Astrocyte (in vitro differentiated cells and primary cell): ENCODE data around the gene CCDC93. TPM values are rescaled to one million over a fixed set of nuclear protein-coding genes. Genes with fewer than 3 reads are reported as not detected.
A peak's percentile ranks its signal among the peaks of the same experiment; 100 is the strongest.

Experiments used
- DNase-seq: peaks from one replicate; pipeline ENCODE4 v3.0.0-alpha.2; 2010; ENCODE audit warnings: low read depth
- FAIRE-seq: peaks from 2 replicates; lab custom pipeline; 2011; peaks lifted over from hg19 to GRCh38; lab: Jason Lieb, UNC
- H2AFZ ChIP-seq: 2 replicates; pipeline ENCODE4 v1.6.0; 2012; ENCODE audit warnings: low read depth, low read length, inconsistent platforms
- H3K27ac ChIP-seq: 2 replicates; pipeline ENCODE4 v1.5.1; 2011; ENCODE audit warnings: low read depth, low read length, inconsistent platforms
- H3K27me3 ChIP-seq: 2 replicates; pipeline ENCODE4 v1.6.0; 2011; ENCODE audit warnings: low read length, inconsistent platforms; ENCODE audit not compliant: insufficient read depth
- H3K36me3 ChIP-seq: 2 replicates; pipeline ENCODE4 v1.5.1; 2011; ENCODE audit warnings: low read length, inconsistent platforms; ENCODE audit not compliant: insufficient read depth
- H3K4me1 ChIP-seq: 2 replicates; pipeline ENCODE4 v1.5.1; 2011; ENCODE audit warnings: low read length, inconsistent platforms; ENCODE audit not compliant: insufficient read depth
- H3K4me2 ChIP-seq: 2 replicates; pipeline ENCODE4 v1.6.0; 2012; ENCODE audit warnings: low read length, inconsistent platforms
- H3K4me3 ChIP-seq: 2 replicates; pipeline ENCODE4 v1.5.1; 2011; ENCODE audit warnings: low read depth, mild to moderate bottlenecking, low read length, inconsistent platforms; ENCODE audit not compliant: insufficient read depth
- H3K79me2 ChIP-seq: 2 replicates; pipeline ENCODE4 v1.6.0; 2012; ENCODE audit warnings: mild to moderate bottlenecking, low read length, inconsistent platforms; ENCODE audit not compliant: insufficient read depth
- H3K9ac ChIP-seq: 2 replicates; pipeline ENCODE4 v1.6.0; 2012; ENCODE audit warnings: mild to moderate bottlenecking, low read length, inconsistent platforms
- H3K9me3 ChIP-seq: 2 replicates; pipeline ENCODE4 v1.5.1; 2012; ENCODE audit warnings: low read depth, mild to moderate bottlenecking, low read length, inconsistent platforms; ENCODE audit not compliant: insufficient read depth
- H4K20me1 ChIP-seq: 2 replicates; pipeline ENCODE4 v1.6.0; 2012; ENCODE audit warnings: low read length, inconsistent platforms; ENCODE audit not compliant: insufficient read depth
- H3K27ac Mint-ChIP-seq: one replicate; pipeline ENCODE4 v1.8.0; 2021; ENCODE audit warnings: mild to moderate bottlenecking, mixed read lengths; ENCODE audit not compliant: unreplicated experiment
- H3K27me3 Mint-ChIP-seq: one replicate; pipeline ENCODE4 v1.8.0; 2021; ENCODE audit warnings: low read depth, mixed read lengths; ENCODE audit not compliant: unreplicated experiment
- H3K36me3 Mint-ChIP-seq: one replicate; pipeline ENCODE4 v1.8.0; 2021; ENCODE audit warnings: low read depth, mixed read lengths; ENCODE audit not compliant: unreplicated experiment
- H3K4me1 Mint-ChIP-seq: one replicate; pipeline ENCODE4 v1.8.0; 2021; ENCODE audit warnings: low read depth, mixed read lengths; ENCODE audit not compliant: unreplicated experiment
- H3K4me3 Mint-ChIP-seq: one replicate; pipeline ENCODE4 v1.8.0; 2021; ENCODE audit warnings: mild to moderate bottlenecking, moderate library complexity, mixed read lengths; ENCODE audit not compliant: unreplicated experiment
- H3K9me3 Mint-ChIP-seq: one replicate; pipeline ENCODE4 v1.8.0; 2021; ENCODE audit warnings: mild to moderate bottlenecking, mixed read lengths; ENCODE audit not compliant: unreplicated experiment
- EZH2 ChIP-seq: IDR thresholded peaks from 2 replicates; pipeline ENCODE4 v1.6.1; 2012; ENCODE audit warnings: mild to moderate bottlenecking, low read length, inconsistent platforms; ENCODE audit not compliant: insufficient read depth
- total RNA-seq: library from RNA; stranded (reverse); gene quantifications from 2 replicates; pipeline ENCODE4 v1.2.1, GENCODE V29; 2021
- TF ChIP-seq, protein P1 (sequence below): IDR thresholded peaks from 2 replicates; pipeline ENCODE4 v1.5.1; 2011; ENCODE audit warnings: low read depth, mild to moderate bottlenecking, inconsistent platforms, low read length, moderate library complexity; ENCODE audit not compliant: insufficient read depth

Gene CCDC93
- total RNA-seq, 1 donor from 2014 or later: 29.1 TPM

DNA sequence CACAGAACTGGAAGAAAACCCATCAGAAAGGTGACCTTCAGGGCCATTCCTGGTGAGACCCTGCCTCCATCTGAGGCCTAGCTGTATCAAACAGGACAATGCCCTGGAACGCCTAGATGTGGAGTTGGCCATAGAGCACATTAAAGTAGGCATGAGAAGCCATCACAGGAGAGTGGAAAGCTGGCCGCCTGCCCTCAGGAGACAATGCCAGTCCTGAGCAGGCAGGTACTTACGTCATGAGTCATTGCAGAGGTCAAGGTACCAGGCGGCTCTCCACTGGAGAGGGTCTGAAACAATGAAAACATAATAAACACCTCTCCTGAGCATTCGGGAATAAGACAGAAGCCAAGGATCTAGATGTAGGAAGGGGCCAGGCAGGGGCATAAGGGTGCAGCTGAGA, 68.6 kb downstream of the CCDC93 start:
- H3K9me3 ChIP-seq: no peaks in the 10 kb centered on the region
- H3K27me3 Mint-ChIP-seq: no peaks in the 10 kb centered on the region
- no peaks in the 10 kb centered on the region for H3K4me1 Mint-ChIP-seq

DNA sequence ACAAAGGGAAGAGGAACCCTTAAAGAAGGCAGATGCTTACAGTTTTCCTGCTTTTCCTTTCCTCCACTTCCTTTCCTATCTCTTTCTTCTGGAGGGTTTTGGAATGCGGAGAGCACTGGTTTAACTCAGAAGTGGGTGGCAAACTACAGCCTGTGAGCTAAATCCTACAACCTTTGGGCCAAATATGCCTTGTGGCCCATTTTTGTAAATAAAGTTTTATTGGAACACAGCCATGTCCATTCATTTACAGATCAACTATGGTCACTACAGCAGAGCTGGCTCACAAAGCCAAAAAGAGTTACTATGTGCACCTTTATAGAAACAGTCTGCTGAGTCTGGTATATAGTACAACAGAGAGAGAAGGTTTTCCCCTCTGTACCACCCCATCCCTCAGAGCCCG, 69.1 kb downstream of the CCDC93 start:
- H3K36me3 ChIP-seq: peaks cover 47% of the 10 kb centered on the region
- Mint-ChIP-seq H3K27ac (no peak overlapping the region), H3K4me1 (no peaks in the 10 kb centered on the region), H3K9me3 (no peaks in the 10 kb centered on the region), H3K27me3 (no peaks in the 10 kb centered on the region), H3K4me3 (no peak overlapping the region), H3K36me3 (peaks cover 24% of the 10 kb centered on the region)
- H3K4me3 ChIP-seq: no peak overlapping the region
- no peak for TF ChIP-seq EZH2
- TF ChIP-seq, protein P1, sequence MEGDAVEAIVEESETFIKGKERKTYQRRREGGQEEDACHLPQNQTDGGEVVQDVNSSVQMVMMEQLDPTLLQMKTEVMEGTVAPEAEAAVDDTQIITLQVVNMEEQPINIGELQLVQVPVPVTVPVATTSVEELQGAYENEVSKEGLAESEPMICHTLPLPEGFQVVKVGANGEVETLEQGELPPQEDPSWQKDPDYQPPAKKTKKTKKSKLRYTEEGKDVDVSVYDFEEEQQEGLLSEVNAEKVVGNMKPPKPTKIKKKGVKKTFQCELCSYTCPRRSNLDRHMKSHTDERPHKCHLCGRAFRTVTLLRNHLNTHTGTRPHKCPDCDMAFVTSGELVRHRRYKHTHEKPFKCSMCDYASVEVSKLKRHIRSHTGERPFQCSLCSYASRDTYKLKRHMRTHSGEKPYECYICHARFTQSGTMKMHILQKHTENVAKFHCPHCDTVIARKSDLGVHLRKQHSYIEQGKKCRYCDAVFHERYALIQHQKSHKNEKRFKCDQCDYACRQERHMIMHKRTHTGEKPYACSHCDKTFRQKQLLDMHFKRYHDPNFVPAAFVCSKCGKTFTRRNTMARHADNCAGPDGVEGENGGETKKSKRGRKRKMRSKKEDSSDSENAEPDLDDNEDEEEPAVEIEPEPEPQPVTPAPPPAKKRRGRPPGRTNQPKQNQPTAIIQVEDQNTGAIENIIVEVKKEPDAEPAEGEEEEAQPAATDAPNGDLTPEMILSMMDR: no peak
- no peaks in the 10 kb centered on the region for H3K4me1 ChIP-seq
- H3K27me3 ChIP-seq: no peaks in the 10 kb centered on the region
- FAIRE-seq: no peak
- H3K9ac ChIP-seq: no peak overlapping the region
- DNase-seq: no peak
- no peak overlapping the region for H3K4me2 ChIP-seq
- H2AFZ ChIP-seq: no peak overlapping the region
- H3K79me2 ChIP-seq: no peaks in the 10 kb centered on the region
- no peaks in the 10 kb centered on the region for H3K9me3 ChIP-seq
- H3K27ac ChIP-seq: no peak overlapping the region
- H4K20me1 ChIP-seq: no peaks in the 10 kb centered on the region

More for the DNA sequence above, 68.6 kb downstream of the CCDC93 start:
- Histone ChIP-seq H3K27ac (no peak overlapping the region), H3K27me3 (no peaks in the 10 kb centered on the region), H2AFZ (no peak overlapping the region), H4K20me1 (no peaks in the 10 kb centered on the region), H3K4me2 (no peak overlapping the region), H3K4me3 (no peak overlapping the region), H3K36me3 (peaks cover 42% of the 10 kb centered on the region), H3K4me1 (no peaks in the 10 kb centered on the region), H3K9ac (no peak overlapping the region), H3K79me2 (no peaks in the 10 kb centered on the region)
- Mint-ChIP-seq H3K36me3 (peaks cover 20% of the 10 kb centered on the region), H3K27ac (no peak overlapping the region), H3K9me3 (no peaks in the 10 kb centered on the region), H3K4me3 (no peak overlapping the region)
- DNase-seq: no peak
- TF ChIP-seq EZH2: no peak
- TF ChIP-seq, protein P1: no peak
- no peak for FAIRE-seq

DNA sequence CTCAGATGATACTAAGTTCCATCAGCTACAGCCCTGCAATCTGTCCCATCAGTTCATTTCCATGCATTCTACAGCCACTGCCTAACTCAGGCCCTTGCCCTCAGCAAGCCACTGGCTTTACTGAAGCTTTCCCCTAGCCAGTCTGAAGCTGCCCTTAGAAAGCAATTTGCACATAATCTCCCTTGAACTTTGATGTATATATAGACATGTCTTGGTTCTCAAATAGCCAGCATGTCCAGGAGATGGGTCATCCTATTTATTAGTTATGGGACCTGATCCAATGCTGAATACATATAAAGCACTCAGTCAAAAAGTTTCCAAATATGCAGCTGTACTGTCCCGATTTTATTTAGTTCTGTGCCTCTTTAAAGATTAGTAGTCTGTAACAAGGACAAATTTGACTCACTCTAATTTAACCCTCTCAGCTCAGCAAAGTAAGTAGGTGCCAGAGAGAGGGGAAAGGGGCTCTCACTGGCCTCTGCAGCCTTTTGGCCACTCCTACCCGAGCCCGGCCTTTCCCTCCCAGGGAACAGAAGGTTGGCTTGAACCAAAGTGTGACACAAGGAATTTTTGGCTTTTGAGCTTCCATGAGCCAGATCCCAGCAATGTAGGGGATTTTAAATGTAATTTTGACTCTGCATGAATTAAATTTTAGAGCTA, 70.7 kb downstream of the CCDC93 start:
- Histone ChIP-seq H3K27ac (no peak overlapping the region), H3K79me2 (no peaks in the 10 kb centered on the region), H3K27me3 (no peaks in the 10 kb centered on the region), H2AFZ (no peak overlapping the region), H3K9ac (no peak overlapping the region), H3K4me1 (no peaks in the 10 kb centered on the region), H3K9me3 (no peaks in the 10 kb centered on the region), H3K36me3 (peaks cover 58% of the 10 kb centered on the region), H3K4me2 (no peak overlapping the region), H4K20me1 (no peaks in the 10 kb centered on the region), H3K4me3 (no peak overlapping the region)
- no peak overlapping the region for H3K27ac Mint-ChIP-seq
- peaks cover 23% of the 10 kb centered on the region for H3K36me3 Mint-ChIP-seq
- FAIRE-seq (no peak), DNase-seq (peak; percentile 18)
- no peaks in the 10 kb centered on the region for H3K4me1 Mint-ChIP-seq
- no peak overlapping the region for H3K4me3 Mint-ChIP-seq
- H3K27me3 Mint-ChIP-seq: no peaks in the 10 kb centered on the region
- H3K9me3 Mint-ChIP-seq: no peaks in the 10 kb centered on the region
- TF ChIP-seq EZH2: no peak
- TF ChIP-seq, protein P1: no peak
